GM19238 (cell line): Measurements from ENCODE around the gene SYT7.

Experiments used
- DNase-seq: peaks from one replicate; pipeline ENCODE4 v3.0.0; 2011; ENCODE audit warnings: low spot score; ENCODE audit not compliant: insufficient read length

SYT7 gene

DNA sequence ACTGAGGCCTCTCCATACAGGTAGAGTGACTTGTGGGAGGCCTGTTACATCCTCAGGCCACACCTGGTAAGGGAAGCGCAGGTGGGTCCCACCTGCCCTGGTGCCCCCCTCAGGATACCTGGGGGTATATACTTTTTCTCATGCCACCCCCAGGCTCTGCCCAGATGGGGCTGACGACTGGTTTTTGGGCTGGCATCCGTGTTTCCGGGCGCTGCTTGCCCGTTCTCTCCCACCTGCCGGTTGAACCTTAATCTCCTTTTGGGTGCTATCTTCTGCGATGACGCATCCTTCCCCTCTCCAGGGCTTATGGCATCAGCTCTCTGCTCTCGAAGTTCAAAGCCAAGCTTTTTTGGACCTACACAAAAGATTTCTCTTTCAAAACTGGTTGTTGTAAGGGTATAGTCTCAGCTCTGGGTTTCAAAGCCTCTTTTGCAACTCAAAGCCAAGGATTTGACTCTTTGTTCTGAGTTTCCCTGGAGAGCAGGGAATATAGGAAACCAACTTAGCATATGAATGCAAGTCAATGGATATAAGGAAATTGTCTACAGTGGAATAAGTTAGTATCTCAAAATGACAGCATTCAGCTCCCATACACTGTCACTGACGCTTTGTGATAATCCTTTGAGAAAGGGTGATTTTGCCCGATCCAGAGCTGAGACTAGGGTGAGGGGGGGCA is 80.9 kb downstream of the SYT7 start:
- DNase-seq: no peak

DNA sequence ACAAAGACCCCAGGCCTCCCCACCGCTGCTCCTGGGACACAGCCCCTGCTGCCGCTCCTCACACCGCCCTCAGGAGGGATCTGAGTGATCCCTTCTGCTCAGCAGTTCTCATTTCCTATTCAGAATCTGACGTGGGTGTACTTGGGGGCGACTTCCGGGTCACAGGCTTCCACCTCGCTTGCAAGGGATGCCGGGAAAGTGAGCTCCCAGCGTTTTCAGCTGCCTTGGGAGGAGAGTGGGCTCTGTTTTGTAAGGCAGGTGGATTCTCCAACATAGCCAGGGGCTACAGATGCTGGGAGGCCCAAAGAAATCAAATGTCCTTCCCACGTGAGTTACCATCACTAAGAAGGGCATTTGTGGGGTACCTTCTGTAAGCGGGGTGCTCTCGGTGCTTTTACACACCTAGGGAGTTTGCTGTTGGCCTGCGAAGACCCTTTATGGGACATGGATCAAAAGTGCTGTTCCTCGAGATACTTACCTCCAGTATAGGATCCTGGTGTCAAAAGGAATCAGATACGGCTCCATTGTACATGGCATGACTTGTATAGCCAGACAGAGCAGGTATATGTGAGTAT is 82.0 kb downstream of the SYT7 start:
- no peak for DNase-seq

DNA sequence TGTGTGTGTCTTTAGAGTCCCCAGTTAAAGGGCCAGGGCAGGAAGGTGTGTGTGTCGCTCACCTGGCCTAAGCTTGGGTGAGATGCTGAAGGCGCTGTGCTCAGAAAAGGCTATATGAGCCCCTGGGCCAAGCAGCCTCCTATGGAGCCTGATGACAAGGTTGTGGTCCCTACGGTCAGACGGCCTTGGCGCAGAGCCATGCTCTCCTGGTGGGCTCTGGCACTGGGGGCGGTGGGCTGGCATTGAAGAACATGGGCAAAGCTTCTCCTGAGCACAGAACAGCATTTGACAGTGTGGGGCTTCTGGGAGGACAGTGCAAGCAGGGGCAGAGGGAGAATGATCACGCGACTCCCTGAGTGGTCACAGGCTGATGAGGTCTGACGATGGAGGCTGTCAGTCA is 83.0 kb downstream of the SYT7 start:
- DNase-seq: no peak

DNA sequence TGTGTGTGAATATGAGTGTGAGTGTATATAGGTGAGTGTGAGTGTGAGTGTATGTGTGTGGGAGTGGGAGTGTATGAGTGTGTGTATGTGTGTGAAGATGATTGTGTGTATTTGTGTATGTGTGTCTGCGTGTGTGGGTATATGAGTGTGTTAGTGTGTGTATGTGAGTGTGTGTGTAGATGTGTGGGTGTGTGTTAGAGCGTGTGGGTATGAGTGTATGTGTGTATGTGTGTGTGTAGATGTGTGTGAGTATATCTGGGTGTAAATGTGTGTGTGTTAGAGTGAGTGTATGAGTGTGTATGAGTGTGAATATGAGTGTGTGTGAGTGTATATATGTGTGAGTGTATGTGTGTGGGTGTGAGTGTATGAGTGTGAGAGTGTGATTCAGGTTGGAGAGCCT is 83.4 kb downstream of the SYT7 start:
- no peak for DNase-seq

DNA sequence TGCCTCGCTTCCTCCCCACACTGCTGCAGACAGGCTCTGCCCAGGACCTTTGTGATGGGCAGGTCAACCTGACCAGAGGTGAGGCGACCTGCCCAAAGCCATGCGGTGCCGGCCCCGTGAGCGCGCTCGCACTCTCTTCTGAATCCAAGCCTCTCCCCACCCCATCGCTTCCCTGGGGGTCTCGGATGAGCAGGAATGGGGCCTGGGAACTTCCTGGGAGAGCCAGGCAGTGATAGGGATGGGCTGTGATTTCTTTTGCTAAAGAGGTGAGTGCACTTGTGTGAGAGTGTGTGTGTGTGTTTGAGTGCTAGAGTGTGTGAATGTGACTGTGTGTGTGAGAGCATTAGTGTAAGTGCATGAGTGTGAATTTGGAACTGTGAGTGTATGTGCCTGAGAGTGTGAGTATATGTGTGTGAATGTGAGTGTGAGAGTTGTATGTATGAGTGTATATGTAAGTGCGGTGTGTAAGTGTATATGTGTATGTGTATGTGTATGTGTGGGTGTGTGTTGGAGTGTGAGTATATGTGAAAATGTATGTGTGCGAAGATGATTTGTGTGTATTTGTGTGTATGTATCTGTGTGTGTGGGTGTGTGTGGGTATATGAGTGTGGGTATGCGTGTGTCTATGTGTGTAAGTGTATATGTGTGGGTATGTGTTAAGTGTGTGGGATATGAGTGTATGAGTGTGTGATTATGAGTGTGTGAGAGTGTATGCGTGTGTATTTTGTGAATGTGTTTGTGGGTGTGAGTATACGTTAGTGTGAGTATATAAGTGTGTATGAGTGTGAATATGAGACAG is 84.1 kb downstream of the SYT7 start:
- no peak for DNase-seq

DNA sequence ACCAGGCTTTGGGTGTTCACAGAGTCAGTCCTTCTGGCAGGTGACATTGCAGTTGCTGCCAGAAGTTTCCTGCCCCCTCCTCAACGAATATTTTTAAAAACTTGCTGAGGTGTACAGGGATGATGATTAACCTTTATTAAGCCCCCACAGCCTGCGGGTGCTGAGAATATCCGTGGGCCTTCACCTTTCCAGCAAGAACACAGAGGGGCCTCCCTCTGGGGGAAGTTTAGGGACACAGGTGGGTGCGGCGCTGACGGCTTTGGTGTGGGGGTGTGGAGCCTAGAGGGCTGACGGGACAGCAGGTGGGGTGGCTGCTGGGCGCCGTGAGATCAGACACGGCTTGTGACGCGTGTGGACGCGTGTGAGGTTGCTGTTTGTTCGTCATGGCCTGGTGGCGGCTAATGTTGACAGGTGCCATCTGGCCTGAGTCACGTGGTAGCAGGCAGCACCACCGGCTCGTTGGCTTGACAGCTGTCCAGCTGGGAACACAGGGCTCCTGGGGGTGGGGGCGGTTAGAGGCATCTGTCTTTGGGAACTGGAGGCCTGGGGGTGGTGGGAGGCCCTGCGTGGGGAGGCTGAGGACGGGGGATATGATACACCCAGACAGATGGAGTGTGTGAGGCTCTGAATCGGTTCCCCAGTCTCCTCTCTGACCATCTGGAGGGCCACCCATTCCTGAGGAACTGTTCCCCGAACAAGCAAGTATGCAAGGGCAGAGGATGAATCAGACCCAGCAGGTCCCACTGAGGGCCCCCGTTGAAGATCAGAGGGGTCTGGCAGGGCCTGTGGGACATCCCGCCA is 84.9 kb downstream of the SYT7 start:
- no peak for DNase-seq

DNA sequence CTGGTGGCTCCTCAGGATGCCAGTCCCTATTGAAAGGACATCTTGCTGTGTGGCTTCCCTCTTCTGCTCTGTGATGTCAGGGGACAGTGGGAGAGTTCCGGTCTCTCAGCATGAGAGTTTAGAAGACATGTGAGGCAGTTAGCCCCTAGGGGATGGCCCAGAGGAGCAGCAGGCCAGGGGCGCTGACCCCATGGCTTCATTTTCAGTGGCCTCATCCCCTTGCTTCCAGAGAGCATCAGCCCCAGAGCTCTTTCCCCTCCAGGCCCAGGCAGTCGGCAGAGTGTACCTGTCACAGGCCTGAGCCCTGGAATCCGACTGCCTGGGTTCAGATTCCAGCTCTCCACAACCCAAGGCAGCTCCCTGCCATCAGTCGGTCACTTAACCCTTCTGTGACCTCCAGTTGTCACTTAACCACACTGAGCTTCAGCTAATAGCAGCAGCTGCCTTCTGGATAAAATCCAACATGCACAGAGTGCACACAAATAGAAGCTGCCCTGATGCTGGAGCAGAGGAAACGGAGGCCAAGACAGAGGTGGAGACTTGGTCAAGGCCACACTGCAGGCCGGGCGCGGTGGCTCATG is 86.4 kb downstream of the SYT7 start:
- no peak for DNase-seq

DNA sequence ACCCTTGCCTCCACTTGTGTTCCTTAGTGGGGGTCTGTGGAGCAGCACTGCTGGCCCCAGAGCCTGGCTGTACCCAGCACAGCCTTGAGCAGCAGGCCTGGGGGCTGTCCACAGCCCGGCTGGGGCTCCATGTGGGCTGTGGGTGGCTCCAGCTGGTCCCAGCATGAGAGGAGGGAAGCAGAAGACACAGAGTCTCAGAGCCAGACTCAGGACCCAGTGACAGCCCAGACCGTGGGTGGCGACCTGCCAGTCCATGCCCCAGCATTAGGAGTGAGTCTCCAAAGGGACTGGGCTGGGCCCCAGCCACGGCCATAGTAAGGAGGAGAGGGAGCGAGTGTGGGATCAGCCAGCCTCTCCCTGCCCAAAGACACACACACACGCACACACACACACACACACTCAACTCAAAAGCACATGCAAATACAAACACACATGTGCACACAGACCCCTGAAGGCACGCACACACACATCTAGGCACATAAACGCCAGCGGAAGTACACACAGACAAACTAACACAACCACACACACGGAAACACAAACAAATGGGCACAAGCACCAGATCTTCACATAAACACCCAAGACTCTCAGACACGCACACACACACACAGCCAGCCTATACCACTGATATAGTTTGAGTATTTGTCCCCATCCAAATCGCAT is 89.0 kb downstream of the SYT7 start:
- DNase-seq: no peak

DNA sequence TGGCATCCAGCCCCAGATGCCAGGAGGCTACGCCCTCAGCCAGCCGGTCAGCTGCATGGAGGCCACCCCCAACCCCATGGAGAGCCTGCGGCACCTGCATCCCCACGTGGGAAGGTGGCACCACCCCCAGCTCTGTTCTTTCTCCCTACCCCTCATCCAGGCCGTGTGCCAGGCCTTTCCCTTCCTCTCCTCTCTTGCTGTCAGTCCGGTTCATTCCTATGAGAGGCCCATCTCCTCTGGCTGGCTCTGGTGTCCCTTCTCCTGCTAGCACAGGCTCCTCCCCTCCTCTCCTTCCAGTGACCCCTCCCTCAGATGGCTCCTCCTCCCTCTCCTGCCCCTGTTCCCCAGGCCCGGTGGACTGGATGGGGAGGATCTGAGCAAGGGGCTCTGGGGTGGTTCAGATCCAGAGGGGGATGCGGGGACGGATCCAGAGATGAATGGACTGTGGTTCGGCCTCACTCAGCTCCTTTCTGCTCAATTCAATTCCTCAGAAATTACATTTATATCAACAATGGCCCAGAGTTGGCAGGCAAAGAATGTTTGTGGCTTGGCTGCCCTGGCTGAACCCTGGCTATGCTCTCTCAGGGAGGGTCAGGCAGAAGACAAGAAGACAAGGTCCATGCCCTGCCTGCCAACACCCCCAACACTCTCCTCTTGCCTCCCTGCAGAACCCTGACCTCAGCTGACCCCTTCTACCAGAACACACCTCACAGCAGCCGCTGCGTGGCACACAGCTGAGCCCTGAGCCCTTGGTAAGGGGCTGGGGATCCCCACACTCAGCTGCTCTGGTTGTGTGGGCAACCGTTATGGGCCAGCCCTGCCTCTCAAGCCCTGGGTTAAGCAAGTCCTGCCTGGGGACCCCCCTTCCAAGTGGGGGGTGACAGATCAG is 90.8 kb downstream of the SYT7 start:
- no peak for DNase-seq

DNA sequence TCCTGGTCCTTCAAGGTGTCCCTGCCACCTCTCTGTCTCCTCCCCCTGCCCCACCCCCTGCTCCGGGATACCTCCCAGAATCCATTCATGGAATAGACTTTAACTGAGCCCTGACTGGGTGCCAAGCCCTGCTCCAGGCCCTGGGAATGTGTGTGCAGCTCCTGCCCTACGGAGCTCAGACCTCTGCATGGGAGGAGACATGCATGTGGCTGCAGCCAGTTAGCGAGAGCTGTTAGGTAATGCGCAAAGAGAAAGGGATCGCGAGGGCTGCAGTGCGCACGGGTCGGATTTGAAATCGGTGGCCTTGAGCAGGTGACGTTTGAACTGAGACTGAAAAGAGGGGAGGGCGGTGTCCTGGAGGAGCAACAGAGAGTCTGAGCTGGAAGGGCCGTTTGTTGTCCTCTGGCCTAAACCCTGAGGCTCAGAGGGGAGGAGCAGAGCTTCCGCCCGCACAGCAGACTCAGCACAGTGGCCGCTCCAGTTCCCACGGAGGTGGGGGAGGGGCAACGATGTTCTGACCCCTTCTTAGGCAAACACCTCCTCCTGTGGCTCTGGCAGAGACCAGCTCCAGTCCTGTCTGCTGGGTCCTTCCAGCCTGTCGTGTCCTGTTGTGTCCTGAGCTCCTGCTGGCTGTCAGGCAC is 92.1 kb downstream of the SYT7 start:
- no peak for DNase-seq

DNA sequence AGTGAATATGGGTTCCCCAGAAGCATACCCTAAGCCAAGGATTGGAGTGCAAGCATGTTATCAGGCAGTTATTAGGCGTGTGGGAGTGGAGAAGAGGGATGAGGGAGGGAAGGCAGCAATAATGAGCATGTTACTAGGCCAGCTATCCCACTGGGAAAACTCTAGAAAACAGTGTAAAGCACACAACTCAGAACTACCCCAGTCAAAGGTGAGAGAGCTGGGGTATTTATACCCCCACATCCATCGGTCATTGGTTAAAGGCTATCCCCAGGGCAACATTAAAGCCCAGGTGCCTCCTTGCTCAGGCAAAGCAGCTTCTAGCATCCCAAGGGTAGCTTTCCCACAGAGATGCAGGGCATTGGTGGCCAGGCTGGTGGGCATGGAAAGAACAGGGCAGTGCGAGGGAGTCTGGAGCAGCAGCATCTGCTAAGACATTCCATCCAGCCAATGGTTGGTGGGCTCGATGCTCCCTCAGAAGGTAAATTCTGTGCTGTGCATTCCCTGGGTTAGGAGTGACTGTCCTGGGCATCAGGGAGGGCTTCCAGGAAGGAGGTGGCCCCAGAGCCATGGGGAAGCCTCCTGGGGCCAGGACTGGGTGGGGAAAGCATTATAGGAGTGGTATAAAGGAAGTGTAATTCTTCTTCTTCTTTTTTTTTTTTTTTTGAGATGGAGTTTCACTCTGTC is 93.4 kb downstream of the SYT7 start:
- DNase-seq: no peak

DNA sequence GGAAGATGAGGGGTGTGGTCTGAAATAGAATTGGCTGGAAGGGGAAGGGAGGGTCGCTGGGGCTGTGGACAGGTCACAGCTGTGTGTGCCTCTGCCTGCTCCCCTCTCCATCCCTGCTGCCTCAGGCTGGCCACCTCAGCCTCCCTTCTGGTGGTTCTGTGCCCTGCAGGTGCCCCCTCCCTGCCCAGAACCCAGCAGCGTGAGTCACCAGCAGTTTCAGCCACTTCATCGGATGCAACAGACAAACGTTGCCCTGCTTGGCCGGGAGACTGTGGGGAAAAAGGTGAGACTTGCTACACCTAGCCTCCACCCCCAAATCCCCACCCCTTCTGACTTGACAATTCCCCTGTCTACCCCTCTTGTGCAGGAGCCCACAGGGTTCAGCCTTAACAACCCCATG is 94.1 kb downstream of the SYT7 start:
- no peak for DNase-seq

DNA sequence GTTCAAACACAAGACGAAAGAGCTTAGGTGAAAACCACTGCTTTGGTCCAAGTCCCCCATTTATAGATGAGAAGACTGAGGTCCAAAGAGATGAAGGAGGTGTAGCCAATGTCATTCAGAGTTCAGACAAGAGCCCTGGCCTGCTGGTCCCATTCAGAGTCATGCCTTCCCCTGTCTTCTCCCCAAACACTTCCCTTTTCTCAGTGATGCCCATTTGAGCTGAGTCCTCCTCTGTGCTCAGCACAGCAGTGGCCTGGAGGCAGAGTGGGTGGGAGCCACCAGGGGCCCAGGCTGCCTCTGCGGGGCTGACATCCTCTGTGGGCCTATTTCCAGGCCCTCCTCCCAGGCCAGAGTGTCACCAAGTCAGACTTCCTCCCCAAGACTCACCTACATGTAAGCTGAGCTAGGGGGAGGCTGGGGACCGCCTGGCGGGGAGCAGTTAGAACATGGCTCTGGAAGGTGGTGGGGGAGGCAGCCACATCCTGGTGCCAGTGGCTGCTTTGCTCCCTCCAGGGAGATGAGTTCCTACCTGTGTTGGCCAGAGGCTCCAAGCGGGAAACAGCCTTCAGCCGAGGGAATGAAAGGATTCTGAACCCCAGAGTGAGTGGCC is 94.8 kb downstream of the SYT7 start:
- no peak for DNase-seq

DNA sequence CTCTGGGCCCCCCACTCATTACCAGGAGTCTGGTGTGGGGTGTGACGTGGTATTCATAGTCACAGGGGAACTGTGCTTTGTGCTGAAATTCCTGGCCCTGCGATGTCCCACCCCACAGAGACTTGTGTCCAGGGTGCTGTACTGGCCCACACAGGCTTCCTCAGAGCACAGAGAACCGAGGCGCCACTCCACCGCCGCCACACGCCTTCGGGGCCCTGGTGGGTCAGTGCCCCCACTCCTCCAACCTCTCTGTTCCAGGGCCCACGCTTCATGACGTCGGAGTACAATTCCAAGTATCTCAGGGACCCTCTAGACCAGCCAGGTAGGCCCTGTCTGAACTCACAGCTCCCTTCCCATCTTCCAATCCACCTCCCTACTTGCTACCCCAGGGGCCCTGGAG is 95.8 kb downstream of the SYT7 start:
- no peak for DNase-seq

DNA sequence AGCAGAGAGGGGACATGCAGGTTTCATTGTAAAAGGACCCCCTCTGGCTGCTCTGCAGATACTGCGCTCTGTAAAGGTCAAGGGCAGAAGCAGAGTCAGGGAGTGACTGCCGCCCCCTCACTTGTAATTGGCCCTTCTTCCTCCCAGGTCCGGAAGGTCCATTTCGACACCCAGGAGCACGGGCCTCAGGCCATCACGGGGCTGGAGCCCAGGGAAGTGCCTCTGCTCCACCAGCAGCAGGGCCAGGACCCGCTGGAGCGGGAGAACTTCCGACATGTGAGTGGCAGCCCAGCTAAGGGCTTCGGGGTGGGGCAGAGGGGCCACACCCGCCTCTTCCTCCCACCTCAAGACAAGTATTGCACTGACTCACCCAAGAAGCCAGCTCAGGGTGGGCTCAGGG is 96.3 kb downstream of the SYT7 start:
- no peak for DNase-seq

DNA sequence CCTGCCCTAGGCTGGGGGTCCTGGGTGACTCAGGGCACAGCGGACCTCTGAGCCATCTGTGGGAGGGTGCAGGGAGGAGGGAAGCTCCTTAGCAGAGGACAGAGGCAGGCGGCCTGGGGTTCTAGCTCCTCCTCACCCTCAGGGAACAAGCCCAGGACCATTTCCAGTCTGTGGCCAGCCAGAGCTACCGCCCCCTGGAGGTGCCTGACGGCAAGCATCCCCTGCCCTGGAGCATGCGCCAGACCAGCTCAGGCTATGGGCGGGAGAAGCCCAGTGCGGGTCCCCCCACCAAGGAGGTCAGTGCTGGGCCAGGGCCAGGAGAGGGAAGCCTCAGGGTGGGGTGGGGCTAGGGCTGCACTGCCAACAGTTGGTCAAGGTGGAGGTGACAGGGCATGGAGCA is 98.4 kb downstream of the SYT7 start:
- DNase-seq: no peak

DNA sequence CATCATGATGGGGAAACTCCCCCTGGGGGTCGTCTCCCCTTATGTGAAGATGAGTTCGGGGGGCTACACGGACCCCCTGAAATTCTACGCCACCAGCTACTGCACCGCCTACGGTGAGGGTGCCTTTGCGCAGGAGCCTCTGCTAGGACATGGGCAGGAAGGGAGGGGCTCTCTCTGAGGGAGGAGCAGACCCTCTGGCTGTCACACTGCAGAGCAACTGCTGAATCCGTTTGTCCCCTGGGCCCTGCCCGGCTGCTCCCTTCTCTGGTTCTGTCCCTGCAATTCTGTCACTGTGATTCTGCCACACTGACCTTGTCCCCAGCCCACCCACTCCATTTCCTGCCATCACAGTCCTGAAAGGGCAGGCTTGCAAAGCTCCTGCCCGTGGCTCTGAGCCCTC is 99.1 kb downstream of the SYT7 start:
- DNase-seq: no peak

DNA sequence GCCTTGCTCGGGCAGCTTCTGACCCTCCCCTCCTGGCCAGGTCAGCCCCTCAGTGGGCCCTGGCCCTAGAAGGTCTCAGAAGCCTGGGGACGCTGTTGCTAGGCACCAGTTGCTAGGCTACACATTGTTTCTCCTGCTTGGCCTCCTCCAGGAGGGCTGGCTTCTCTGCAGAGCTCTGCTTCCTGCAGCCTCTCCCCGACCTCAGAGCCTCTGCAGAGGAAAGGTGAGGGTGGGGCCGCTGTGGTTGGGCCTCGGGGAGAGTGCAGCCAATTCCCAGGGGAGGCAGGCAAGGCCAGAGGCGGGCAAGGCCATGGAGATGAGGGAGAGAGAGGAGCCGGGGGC is 99.9 kb downstream of the SYT7 start:
- no peak for DNase-seq
